Cortex of kidney (tissue), 1 donor: ENCODE data around the gene SLC19A1.
"Not testable (repeated sequence)": the region's sequence is repeated elsewhere in the genome, so short reads cannot be mapped to it uniquely, and the experiment has no call there.

Experiments used
- DNase-seq: peaks from one replicate; lab custom pipeline; 2025; lab: John Stamatoyannopoulos, UW

Gene SLC19A1

GRCh38 chr21:45506241-45506817 is 35.9 kb downstream of the SLC19A1 start:
- DNase-seq, result no peak

- DNase-seq, result no peak
Observed at GRCh38 chr21:45505416-45506021, 36.7 kb downstream of the SLC19A1 start.

GRCh38 chr21:45504516-45505415 is 37.5 kb downstream of the SLC19A1 start:
- no peak for DNase-seq

GRCh38 chr21:45504021-45504515 is 38.2 kb downstream of the SLC19A1 start:
- no peak for DNase-seq

GRCh38 chr21:45503226-45503625 is 39.0 kb downstream of the SLC19A1 start:
- not testable (repeated sequence) for DNase-seq

- DNase-seq, result no peak
Observed at GRCh38 chr21:45502600-45502999, 39.6 kb downstream of the SLC19A1 start.

GRCh38 chr21:45502006-45502345 is 40.3 kb downstream of the SLC19A1 start:
- DNase-seq, result no peak

- not testable (repeated sequence) for DNase-seq
Observed at GRCh38 chr21:45501081-45502005, 40.9 kb downstream of the SLC19A1 start.

- DNase-seq, result no peak
Observed at GRCh38 chr21:45499970-45500577, 42.2 kb downstream of the SLC19A1 start.

GRCh38 chr21:45499201-45499750 is 43.0 kb downstream of the SLC19A1 start:
- DNase-seq, result no peak

GRCh38 chr21:45498646-45499000 is 43.6 kb downstream of the SLC19A1 start:
- no peak for DNase-seq

- no peak for DNase-seq
Observed at GRCh38 chr21:45497846-45498645, 44.2 kb downstream of the SLC19A1 start.

GRCh38 chr21:45496968-45497845 is 45.0 kb downstream of the SLC19A1 start:
- no peak for DNase-seq

- DNase-seq, result no peak
Observed at GRCh38 chr21:45496151-45496967, 45.9 kb downstream of the SLC19A1 start.

- DNase-seq, result no peak
Observed at GRCh38 chr21:45494851-45495680, 47.2 kb downstream of the SLC19A1 start.

GRCh38 chr21:45494135-45494850 is 47.9 kb downstream of the SLC19A1 start:
- no peak for DNase-seq
